ENCODE measurements around the gene SMAD3. TPM values are rescaled to one million over a fixed set of nuclear protein-coding genes. Genes with fewer than 3 reads are reported as not detected.
"Not testable (repeated sequence)": the region's sequence is repeated elsewhere in the genome, so short reads cannot be mapped to it uniquely, and the experiment has no call there.

SMAD3 gene
- total and polyA plus RNA-seq, 2 of the 4 experiments (the other 2 are of a cell fraction): 71.0 to 177 TPM

- H4K5ac ChIP-seq (ENCODE audit: low read depth, low read length); H3K36me3 ChIP-seq (ENCODE audit: control insufficient read depth, insufficient read depth, low read length); H3K9ac ChIP-seq (ENCODE audit: low read depth, low read length); H3K4me3 ChIP-seq (ENCODE audit: insufficient read depth, low read depth, low read length); POLR2A ChIA-PET (ENCODE audit: unreplicated experiment); H3K18ac ChIP-seq (ENCODE audit: low read depth, low read length); intact Hi-C loops (cut with micrococcal nuclease); H3K4ac ChIP-seq (ENCODE audit: low read depth, low read length); DNase-seq; ATAC-seq (ENCODE audit: low read depth); H3K23ac ChIP-seq (ENCODE audit: low read depth, low read length); H3K4me2 ChIP-seq (ENCODE audit: low read depth, low read length); H2AK9ac ChIP-seq (replicated peaks; ENCODE audit: low read depth, low read length, poor library complexity); H4K8ac ChIP-seq (ENCODE audit: low read depth in 2 of 2, low read length in 2 of 2); H3K9me3 ChIP-seq (ENCODE audit: control insufficient read depth, insufficient read depth, low read length); H3K14ac ChIP-seq (replicated peaks; ENCODE audit: low read depth, low read length); H3K27ac ChIP-seq (ENCODE audit: insufficient read depth, low read length); H2BK120ac ChIP-seq (ENCODE audit: low read depth, low read length); H4K20me1 ChIP-seq (ENCODE audit: insufficient read depth, low read length); in situ Hi-C loops (cut with MboI; ENCODE audit: low sequenced_read_pairs); CTCF ChIA-PET; BruUV-seq (replicated peaks); H2AK5ac ChIP-seq (ENCODE audit: low read depth, low read length); H2BK20ac ChIP-seq (ENCODE audit: low read depth, low read length); H4K91ac ChIP-seq (ENCODE audit: insufficient read depth, low read depth, low read length); H3K56ac ChIP-seq (ENCODE audit: extremely low read depth, insufficient read depth, low read length); dilution Hi-C loops (cut with HindIII; ENCODE audit: low sequenced_read_pairs, unreplicated experiment); H2BK5ac ChIP-seq (ENCODE audit: low read depth, low read length, poor library complexity, severe bottlenecking); H2AFZ ChIP-seq (replicated peaks; ENCODE audit: low read length, poor library complexity); H3K27me3 ChIP-seq (ENCODE audit: control insufficient read depth, insufficient read depth, low read length); H2BK15ac ChIP-seq (ENCODE audit: low read depth, low read length): not testable (repeated sequence)
- Histone ChIP-seq H3K9me1 (ENCODE audit: insufficient read depth, low read length) (peaks cover 21% of the 10 kb centered on the region), H3K79me1 (ENCODE audit: low read depth in 1 of 2, low read length in 2 of 2) (peaks cover 0 to 16% of the 10 kb centered on the region in 2 experiments; a peak in 2 of 4 replicates), H3K4me1 (ENCODE audit: control insufficient read depth, insufficient read depth, low read length) (peaks cover 31% of the 10 kb centered on the region)
- no CpG with 5 or more reads among the region's 3 CpGs for WGBS, 2 experiments (ENCODE audit: extremely low coverage in 2 of 2, insufficient read length in 1 of 2)
These were observed 37.0 kb upstream of the SMAD3 start for GRCh38 chr15:67028440-67028839.
